Urothelium cell line (cell line): ENCODE measurements around the gene FDX2.
"Not testable (repeated sequence)": the region's sequence is repeated elsewhere in the genome, so short reads cannot be mapped to it uniquely, and the experiment has no call there.

Experiments used
- DNase-seq: peaks from one replicate; pipeline ENCODE4 v3.0.0; 2011; ENCODE audit warnings: low spot score, mixed read lengths
- FAIRE-seq: peaks from 2 replicates; lab custom pipeline; 2011; peaks lifted over from hg19 to GRCh38; lab: Jason Lieb, UNC

FDX2 gene

DNA sequence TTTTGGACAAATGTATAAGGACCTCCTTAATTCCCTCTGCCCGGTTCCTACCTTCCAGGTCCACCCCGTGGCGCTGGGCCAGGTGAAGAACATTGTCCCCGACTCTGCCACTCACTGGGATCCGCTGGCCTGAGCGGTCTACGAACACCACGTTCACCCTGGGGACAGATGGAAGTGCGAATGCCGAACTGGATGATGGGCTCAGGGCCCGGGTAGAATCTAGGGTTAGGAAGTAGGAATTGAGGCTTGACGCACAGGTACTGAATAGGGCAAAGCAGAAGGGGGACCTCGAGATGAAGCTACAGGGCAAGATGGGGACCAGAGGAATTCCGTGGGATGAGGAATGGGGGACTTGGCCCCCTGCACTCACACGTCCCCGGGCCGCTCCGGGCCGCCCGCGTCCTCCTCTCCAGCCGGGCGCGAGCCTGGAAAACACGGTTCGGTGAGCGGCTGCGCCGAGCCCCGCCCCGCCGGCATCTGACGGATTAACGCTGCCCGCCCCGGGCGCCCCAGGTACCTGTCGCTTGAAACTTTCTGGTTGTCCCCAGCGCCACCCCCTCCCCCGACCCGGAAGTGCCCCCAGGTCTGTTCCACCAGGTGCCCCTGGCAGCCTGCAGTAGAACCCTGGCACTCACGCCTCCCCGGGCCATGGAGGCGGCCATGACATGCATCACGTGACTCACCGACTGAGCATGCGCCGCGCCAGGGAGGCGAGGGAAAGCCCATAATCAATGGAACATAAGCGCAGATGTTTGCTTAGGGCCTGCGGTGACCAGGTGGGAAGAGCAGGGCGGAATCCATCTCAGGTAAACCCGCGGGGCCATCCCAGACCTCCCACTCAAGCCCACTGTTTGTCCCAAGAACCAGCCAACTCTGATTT is at the start of gene FDX2:
Gene FDX2, minus strand, starts transcription at position 681 of the 880 bp plus-strand sequence. Its CDS starts 19 bp downstream, at position 662.
- FAIRE-seq, result no peak
- peak; percentile 85 for DNase-seq

DNA sequence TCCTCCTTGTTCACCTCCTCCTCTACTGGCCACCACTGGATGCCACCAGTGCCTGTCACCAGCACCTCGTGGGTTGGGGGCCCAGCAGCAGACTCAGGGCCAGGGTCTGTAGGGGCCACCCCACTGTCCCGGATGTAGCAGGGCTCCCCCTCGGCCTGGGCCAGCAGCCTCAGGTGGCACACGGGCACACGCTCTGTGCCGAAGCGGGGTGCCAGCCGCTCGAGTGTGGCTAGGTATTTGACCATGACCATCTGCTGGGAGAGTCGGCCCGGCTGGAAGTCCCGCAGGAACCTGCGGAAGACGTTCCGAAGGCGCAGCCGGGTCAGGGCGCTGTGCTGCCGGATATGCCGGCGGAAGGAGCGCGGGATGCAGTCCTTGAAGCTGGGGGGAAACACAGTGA is 49.7 kb upstream of the FDX2 start:
- no peak for DNase-seq
- no peak for FAIRE-seq

DNA sequence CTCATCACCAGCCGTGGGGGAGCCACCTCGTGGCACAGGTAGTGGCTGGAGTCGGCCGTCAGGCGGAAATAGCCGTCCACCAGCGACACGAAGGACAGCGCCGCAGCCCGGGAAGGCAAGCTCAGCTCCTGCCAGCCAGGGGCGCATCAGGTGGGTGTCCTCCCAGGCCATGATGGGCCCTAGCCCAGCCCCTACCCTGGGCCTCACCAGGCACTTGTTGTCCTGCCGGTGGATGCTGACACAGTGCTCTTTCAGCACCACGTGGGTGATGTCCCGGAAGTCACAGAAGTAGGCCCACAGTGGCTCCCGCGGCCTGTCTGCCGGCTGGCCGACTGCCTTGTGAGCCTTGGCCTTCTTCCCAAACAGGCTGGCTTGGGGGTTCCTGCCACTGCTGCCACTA is 48.8 kb upstream of the FDX2 start:
- FAIRE-seq, result no peak
- DNase-seq, result no peak

DNA sequence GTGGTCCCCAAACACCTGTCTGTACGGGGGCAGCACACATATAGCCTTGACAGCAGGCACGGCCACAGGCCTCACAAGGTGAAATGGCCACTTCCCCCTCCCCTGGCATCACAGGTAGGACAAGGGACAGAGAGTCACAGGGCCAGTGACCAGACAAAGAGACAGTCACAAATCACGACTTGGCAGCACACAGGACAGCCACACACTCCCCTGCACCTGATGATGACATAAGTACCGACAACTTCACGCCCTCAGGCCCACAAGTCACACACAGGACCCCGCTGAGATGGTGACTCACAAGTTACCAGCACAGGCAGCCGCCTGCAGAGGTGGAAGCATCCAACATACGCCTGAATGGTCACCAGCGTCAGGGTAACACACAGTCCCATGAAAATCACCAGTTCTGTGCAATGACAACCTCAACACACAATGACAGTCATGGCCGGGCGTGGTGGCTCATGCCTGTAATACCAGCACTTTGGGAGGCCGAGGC is 48.0 kb upstream of the FDX2 start:
- DNase-seq (no peak), FAIRE-seq (no peak)

DNA sequence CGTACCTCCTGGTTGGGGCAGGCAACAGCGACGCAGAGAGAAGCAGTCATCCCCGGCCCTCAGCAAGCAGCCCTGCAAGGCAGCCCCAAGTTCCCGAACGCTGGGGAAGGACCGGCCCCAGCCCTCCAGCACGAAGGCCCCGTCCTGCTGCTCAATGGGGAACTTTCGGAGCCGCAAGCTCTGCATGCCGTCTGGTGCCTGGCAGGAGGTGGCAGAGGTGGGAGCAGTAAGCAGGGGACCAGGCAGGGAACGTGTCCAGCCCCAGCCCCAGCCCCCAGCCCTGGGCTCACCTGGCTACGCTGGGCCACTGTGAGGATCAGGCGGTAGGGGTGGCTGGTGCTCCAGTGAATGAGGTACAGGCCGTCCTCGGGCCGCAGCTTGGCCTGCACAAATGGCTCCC is 46.4 kb upstream of the FDX2 start:
- DNase-seq (no peak), FAIRE-seq (no peak)

DNA sequence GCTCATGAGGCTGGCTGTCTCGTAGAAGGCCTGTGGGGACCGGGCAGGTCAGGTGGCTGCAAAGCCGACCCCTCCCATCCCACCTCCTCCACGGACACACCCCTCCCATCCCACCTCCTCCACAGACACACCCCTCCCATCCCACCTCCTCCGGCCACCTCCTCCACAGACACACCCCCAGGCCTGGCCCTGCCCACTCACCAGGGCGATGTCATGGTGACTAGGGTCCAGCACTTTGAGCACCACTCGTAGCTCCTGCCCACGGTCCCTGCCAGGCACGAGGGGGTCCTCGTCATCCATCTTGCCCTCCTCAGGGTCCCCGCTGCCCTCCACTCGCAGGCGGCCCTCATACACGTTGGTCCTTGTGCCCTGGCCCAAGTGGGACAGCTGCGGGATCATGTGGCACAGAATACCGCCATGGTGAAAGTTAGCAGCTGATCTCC is 45.8 kb upstream of the FDX2 start:
- no peak for DNase-seq

DNA sequence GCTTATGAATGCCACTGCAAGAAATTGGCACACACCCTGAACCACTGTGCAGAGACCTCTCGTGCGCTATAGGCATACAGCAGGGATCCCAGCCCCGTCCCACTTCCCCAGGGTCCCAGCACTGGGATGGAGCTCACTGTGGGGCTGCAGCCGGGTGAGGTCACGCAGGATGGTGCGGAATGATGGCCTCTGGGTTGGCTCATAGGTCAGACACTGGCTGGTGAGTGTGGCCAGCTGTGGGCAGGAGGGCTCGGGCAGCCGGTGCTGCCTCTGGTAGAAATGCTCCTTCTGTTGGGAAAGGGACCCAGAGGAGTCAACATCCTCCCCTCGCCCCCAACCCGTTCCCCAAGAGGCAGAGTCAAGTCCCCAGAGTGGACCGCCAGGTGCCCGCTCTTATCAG is 40.6 kb upstream of the FDX2 start:
- FAIRE-seq, result no peak
- no peak for DNase-seq

More for the DNA sequence above, 45.8 kb upstream of the FDX2 start:
- no peak for FAIRE-seq

DNA sequence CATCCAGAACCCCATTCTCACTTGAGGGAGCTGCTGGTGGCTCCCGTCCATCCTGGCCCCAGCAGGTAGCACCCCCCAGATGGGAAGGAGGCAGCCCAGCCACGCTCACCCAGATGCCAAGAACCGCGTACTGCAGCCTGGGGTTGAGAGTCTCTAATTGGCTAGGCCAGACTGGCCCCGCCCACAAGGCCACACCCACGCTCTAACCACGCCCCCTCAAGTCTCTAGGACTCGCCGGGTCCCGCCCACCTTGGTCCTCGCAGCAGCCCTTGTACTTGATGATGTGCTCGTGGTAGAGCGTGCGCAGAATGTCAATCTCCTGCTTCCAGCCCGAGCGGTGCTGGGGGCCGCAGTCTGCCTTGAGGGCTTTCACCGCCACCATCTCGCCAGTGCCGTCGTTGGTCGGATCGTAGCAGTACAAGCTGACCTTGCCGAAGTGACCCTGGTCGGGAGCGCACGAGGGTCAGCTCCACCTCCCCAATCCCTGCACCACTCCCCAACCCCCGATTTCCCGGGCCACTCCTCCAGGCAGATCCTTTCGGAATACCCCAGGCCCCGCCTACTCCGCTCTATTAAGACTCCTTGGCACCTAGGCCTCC is 38.1 kb upstream of the FDX2 start:
- DNase-seq (no peak), FAIRE-seq (no peak)

DNA sequence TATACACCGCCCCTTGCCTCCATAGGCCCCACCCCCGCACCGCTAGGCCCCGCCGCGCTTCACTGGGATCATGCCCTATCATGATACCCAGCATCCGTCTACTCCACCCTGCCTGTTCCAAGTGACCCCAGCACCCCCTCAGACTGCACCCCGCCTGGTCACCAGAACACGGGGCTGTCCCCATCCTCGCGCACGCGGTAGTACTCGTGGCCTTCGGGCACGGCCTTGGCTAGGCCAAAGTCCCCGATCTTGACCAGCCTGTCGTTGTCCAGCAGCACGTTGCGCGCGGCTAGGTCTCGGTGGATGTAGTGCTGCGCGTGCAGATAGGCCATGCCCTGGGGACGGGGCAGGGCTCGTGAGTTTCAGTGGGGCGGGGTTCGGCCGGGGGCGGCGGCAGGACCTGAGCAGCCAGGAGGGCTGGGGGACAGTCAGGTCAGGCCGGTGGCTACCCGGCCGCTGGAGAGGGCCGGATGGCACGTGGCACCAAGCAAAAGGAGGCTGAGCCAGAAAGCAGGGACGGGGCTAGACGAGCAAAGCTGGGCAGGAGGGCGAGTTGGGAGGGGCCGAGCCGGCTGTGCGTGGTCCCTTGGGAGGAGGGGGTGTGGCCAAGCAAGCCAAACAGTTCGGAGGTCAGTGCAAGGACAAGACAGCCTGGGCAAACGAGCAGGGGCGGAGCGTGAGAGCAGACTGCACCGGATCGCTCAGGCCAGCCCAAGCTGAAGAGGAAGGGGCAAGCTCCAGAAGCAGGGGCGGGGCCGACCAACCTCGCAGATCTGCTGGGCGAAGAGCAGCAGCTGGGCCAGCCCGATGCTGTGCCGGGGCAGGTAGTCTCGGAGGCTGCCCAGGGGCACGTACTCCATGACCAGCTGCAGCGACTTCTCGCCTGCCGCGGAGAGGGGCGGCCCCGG is 37.2 kb upstream of the FDX2 start:
- FAIRE-seq (no peak), DNase-seq (no peak)

DNA sequence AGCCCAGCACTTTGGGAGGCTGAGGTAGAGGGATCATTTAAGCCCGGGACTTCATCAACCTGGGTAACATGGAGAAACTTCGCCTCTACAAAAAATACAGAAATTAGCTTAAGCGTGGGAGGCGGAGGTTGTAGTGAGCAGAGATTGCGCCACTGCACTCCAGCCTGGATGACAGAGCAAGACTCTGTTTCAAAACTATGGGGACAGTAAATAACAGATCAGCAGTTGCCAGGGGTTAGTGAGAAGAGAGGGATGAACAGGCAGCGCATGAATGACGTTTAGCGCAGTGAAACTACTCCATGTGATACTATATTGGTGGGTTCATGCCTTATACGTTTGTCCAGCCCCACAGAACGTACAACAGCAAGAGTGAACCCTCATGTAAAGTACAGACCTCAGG is 30.7 kb upstream of the FDX2 start:
- no peak for FAIRE-seq
- no peak for DNase-seq

DNA sequence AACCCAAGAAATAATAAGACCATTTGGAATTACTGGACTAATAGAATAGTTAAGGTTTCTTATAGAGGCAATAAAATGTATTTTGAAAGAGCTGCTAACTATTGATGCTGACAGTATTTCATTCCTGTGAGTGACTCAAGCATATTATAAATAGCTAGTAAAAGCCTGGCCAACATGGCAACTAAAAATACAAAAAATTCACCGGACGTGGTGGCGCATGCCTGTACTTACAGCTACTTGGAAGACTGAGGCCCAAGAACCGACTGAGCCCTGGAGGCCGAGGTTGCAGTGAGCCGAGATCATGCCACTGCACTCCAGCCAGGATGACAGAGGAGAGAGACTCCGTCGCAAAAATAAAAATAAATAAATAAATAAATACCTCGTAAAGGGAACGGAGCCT is 29.0 kb upstream of the FDX2 start:
- FAIRE-seq (no peak), DNase-seq (no peak)

DNA sequence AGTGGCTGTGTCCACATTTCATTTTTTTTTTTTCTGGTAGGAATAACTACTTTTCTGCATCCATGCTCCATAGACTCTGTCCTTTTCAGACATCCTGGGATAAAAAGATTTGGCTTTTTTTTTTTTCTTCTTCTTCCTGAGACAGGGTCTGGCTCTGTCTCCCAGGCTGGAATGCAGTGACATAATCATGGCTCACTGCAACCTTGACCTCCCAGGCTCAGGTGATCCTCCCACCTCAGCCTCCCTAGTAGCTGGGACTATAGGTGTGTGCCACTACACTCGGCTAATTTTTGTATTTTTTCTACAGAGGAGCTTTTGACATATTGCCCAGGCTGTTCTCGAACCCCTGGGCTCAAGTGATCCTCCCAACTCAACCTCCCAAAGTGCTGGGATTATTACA is 27.7 kb upstream of the FDX2 start:
- no peak for DNase-seq
- no peak for FAIRE-seq

DNA sequence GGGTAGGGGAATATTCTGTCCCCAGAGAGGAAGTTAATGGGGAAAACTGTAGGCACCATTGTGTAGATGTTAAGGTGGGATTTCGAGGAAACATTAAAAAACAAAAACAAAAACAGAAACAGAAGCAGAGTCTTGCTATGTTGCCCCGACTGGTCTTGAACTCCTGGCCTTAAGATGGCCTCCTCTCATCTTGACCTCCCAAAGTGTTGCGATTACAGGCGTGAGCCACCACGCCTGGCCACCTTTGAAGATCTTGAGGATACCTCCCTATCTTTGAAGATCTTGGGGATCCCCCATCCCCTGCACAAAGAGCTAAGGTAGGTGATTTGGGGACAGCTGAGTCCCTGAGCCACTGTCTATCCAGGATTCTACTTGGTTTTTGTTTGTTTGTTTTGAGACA is 24.2 kb upstream of the FDX2 start:
- DNase-seq (no peak), FAIRE-seq (no peak)

DNA sequence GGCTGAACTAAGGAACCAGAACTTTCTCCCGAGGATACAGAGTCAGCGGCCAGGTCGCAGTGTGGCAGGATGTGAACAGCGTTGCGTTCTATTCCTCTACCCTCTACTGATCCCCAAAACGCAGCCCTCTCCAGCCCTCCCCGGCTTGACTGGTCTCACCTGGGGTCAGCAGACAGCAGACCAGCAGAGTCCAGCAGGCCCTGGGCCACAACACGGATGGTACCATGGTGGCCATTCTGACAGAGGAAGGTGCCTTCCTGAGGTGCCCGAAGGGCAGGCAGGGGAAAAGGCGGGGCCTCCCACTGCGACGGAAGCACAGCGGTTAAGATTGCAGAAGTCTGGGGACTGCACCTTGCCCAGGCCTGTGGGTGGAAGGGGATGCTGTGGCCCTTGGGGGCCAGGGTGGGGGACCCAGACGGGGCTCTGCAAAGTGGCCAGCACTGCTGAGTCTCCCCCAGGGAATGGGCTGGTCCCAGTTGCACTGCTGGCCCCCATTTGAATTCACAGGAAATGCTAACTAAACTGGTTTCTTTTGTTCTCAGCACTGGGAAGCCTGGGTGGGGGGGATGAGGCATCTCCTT is 23.7 kb upstream of the FDX2 start, which contains the start of gene ICAM3:
Gene ICAM3, minus strand, starts transcription at position 245 of the 581 bp plus-strand sequence. Its CDS starts 10 bp downstream, at position 235.
- DNase-seq, result no peak
- FAIRE-seq, result no peak

DNA sequence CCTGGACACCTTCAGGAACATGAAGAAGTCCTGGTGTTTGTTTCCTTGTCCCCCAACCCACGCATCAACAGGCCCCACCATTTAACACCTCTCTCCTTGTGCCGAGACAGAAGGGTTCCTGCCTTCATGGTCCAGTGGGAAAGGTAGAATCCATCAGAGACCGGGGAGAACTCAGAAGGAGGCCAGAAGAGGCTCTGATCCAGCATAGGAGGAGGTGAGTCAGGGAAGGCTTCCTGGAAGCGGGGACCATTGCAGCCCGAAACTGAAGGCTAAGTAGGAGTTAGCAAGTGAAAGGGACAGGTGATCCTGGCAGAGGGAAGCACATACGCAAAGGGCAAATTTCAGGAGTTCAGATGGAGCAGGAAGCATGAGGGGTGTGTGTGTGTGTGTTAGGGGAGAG is 23.1 kb upstream of the FDX2 start:
- DNase-seq (no peak), FAIRE-seq (no peak)

DNA sequence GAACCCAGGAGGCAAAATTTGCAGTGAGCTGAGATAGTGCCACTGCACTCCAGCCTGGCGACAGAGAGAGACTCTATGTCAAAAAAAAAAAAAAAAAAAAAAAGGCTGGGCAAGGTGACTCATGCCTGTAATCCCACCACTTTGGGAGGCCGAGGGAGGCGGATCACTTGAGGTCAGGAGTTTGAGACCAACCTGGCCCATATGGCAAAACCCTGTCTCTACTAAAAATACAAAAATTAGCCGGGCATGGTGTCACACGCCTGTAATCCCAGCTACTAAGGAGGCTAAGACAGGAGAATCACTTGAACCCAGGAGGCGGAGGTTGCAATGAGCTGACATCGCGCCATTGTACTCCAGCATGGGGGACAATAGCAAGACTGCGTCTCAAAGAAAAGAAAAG is 20.9 kb upstream of the FDX2 start:
- not testable (repeated sequence) for DNase-seq, FAIRE-seq

DNA sequence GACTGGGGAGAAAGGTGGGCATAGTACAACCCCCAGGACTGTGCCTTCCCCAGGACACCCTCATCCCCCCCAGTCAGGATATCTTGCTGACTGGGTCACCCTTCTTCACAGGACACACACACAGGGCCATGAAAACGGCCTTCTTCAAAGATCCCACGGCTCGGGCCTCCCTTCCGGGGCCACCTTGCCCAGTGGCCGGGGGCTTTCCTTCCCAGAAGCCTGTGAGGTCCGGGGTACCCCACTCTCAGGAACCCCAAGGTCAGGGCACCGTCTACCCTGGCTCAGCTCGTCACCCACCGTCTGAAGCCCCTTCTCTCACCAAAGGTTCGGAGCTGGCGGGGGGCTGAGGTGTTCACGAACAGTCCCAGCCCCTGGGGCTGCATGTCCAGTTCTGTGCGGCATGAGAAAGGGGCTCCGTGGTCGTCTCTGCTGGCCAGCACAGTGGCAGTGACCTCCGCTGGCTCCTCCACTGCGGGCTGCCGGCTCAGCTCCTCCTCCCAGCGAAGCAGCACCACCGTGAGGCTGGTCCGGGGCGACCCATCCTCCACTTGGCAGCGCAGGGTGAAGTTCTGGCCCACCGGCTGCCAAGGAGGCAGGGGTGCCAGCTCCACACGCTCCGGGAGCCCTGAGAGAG is 19.7 kb upstream of the FDX2 start:
- DNase-seq, result no peak
- FAIRE-seq, result no peak

DNA sequence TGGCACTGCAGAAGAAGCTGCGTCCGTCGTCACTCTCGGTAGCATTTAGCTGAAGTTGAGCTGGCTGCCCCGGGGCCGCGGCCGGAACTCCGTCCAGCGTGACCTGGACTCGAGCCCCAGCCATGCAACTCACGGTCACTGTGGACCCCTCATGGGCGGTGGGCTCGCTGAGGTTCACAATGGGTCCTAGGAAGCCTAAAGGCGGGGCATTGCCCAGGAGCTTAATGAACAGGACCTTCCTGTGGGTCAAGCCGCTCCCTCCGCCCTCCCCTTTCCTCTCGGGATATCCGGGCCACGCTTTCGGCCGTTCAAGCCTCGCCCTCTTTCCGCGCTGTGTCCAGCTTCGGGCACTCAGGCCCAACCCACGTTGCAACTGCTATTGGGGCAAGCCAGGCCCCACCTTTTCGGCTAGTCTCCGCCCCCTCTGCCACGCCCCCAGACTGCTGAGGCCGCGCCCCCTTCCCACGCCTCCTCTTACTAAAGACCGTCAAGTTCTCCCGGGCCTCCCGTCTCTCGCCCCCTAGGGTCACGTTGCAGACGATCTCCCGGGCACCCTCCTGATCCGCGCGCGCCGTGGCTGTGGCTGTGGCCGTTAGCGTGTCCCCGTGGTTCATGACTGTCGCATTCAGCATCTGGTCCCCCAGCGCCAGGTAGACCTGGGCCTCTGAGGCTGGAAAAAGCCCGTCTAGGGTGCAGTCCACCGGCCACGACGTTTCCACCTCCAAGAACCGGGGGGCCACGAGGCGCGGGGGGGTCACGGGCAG is 19.0 kb upstream of the FDX2 start:
- FAIRE-seq, result no peak

More for the DNA sequence above, 19.0 kb upstream of the FDX2 start:
- peak; percentile 80 for DNase-seq
